ENCODE results near the gene TMEM123.

The TMEM123 gene

GRCh38 chr11:102429226-102429625 lies 23.3 kb downstream of the TMEM123 start:
- no peaks in the 10 kb centered on the region for H3K27me3 ChIP-seq
- no peak for DNase-seq
- H3K9me3 ChIP-seq = no peaks in the 10 kb centered on the region
- no peak for TF ChIP-seq CTCF (IDR thresholded peaks at IDR 0.05; ENCODE audit: low read depth, low read length)
- peaks cover 5% of the 10 kb centered on the region; the same call in 1 of the 2 replicates for H3K4me1 ChIP-seq
- H3K36me3 ChIP-seq = peaks cover 23% of the 10 kb centered on the region
- no peak overlapping the region for H3K4me3 ChIP-seq (ENCODE audit: low read depth, low read length)

- TF ChIP-seq CTCF (IDR thresholded peaks at IDR 0.05; ENCODE audit: low read depth, low read length) = no peak
- Histone ChIP-seq H3K9me3 (no peaks in the 10 kb centered on the region), H3K36me3 (peaks cover 23% of the 10 kb centered on the region), H3K4me3 (ENCODE audit: low read depth, low read length) (no peak overlapping the region), H3K27me3 (no peaks in the 10 kb centered on the region), H3K4me1 (peaks cover 5% of the 10 kb centered on the region; the same call in 1 of the 2 replicates)
- no peak for DNase-seq
Observed at GRCh38 chr11:102428696-102429095, 23.9 kb downstream of the TMEM123 start.

- no peak for DNase-seq
- peaks cover 17% of the 10 kb centered on the region for H3K36me3 ChIP-seq
- no peak for TF ChIP-seq CTCF (IDR thresholded peaks at IDR 0.05; ENCODE audit: low read depth, low read length)
- peaks cover 5% of the 10 kb centered on the region; the same call in 1 of the 2 replicates for H3K4me1 ChIP-seq
- H3K27me3 ChIP-seq = no peaks in the 10 kb centered on the region
- no peaks in the 10 kb centered on the region for H3K9me3 ChIP-seq
- no peak overlapping the region for H3K4me3 ChIP-seq (ENCODE audit: low read depth, low read length)
Observed at GRCh38 chr11:102427068-102427467, 25.5 kb downstream of the TMEM123 start.

- peaks cover 5% of the 10 kb centered on the region; the same call in 1 of the 2 replicates for H3K4me1 ChIP-seq
- H3K36me3 ChIP-seq = peaks cover 12% of the 10 kb centered on the region
- no peak for DNase-seq
- no peak overlapping the region for H3K4me3 ChIP-seq (ENCODE audit: low read depth, low read length)
- no peak for TF ChIP-seq CTCF (IDR thresholded peaks at IDR 0.05; ENCODE audit: low read depth, low read length)
- H3K9me3 ChIP-seq = no peaks in the 10 kb centered on the region
- H3K27me3 ChIP-seq = no peaks in the 10 kb centered on the region
Observed at GRCh38 chr11:102426570-102426969, 26.0 kb downstream of the TMEM123 start.

- Histone ChIP-seq H3K4me1 (peaks cover 5% of the 10 kb centered on the region; the same call in 1 of the 2 replicates), H3K9me3 (no peaks in the 10 kb centered on the region), H3K27me3 (no peaks in the 10 kb centered on the region), H3K36me3 (peaks cover 9% of the 10 kb centered on the region; the same call in 1 of the 2 replicates), H3K4me3 (ENCODE audit: low read depth, low read length) (no peak overlapping the region)
- TF ChIP-seq CTCF (IDR thresholded peaks at IDR 0.05; ENCODE audit: low read depth, low read length) = no peak
- DNase-seq = no peak
Observed at GRCh38 chr11:102426000-102426399, 26.6 kb downstream of the TMEM123 start.

GRCh38 chr11:102423936-102424335 lies 28.6 kb downstream of the TMEM123 start:
- Histone ChIP-seq H3K27me3 (no peaks in the 10 kb centered on the region), H3K36me3 (peaks cover 7% of the 10 kb centered on the region), H3K9me3 (no peaks in the 10 kb centered on the region), H3K4me1 (no peaks in the 10 kb centered on the region; the same call in 1 of the 2 replicates), H3K4me3 (ENCODE audit: low read depth, low read length) (no peak overlapping the region)
- TF ChIP-seq CTCF (IDR thresholded peaks at IDR 0.05; ENCODE audit: low read depth, low read length) = no peak
- no peak for DNase-seq
